B cell (primary cell): Measurements from ENCODE around the gene MYO1E. TPM values are rescaled to one million over a fixed set of nuclear protein-coding genes. Genes with fewer than 3 reads are reported as not detected.

Experiments used
- ATAC-seq: fragments of 200-7000 bp; cut with Tn5 transposase; one replicate; pipeline ENCODE4 v1.10.0; 2021; ENCODE audit warnings: low read depth, mild to moderate bottlenecking, moderate number of reproducible peaks, moderate library complexity
- CTCF ChIA-PET: fragments of 350-600 bp; sonication (Branson Sonifier 250); formaldehyde crosslinking; loops from one replicate; lab custom pipeline; 2021; ENCODE audit warnings: antibody characterized with exemption, inconsistent platforms; lab: Charles Lee
- POLR2A ChIA-PET: fragments of 350-600 bp; sonication (Branson Sonifier 250); formaldehyde crosslinking; loops from one replicate; lab custom pipeline; 2021; ENCODE audit warnings: antibody characterized with exemption; lab: Charles Lee
- DNase-seq: peaks from one replicate; pipeline ENCODE4 v3.0.0; 2013
- H2AFZ ChIP-seq: 2 replicates; pipeline ENCODE4 v1.6.1; 2012; ENCODE audit warnings: mild to moderate bottlenecking, low read depth, low read length; ENCODE audit not compliant: insufficient read depth, poor library complexity, severe bottlenecking
- H3K27ac ChIP-seq, 2 donors: 1 replicate in 1 of 2; 2 replicates in 1 of 2; pipeline ENCODE4 v1.5.1; 2012 to 2013; ENCODE audit warnings: low read length in 2 of 2, mild to moderate bottlenecking in 2 of 2, moderate library complexity in 1 of 2
- H3K27me3 ChIP-seq, 4 experiments: fragments of 200-600 bp in 1 of 4; sonication (generic) in 1 of 4; replicated peaks in 1 of 4; 1 replicate in 2 of 4; 2 replicates in 2 of 4; pipeline versions ENCODE4 v1.6.1 to v1.7.0; 2013 to 2016; ENCODE audit warnings: low read length in 3 of 4, mild to moderate bottlenecking in 2 of 4, mixed read lengths in 1 of 4, moderate library complexity in 1 of 4; ENCODE audit not compliant: insufficient read depth in 4 of 4, control insufficient read depth in 3 of 4; ENCODE audit errors: control extremely low read depth in 1 of 4
- H3K36me3 ChIP-seq, 2 experiments: replicated peaks in 1 of 2; 1 replicate in 1 of 2; 2 replicates in 1 of 2; pipeline versions ENCODE4 v1.6.1 to v1.7.1; 2013; ENCODE audit warnings: low read length in 1 of 2; ENCODE audit not compliant: insufficient read depth in 2 of 2, control insufficient read depth in 1 of 2; ENCODE audit errors: control extremely low read depth in 1 of 2, extremely low read depth in 1 of 2
- H3K4me1 ChIP-seq, 2 donors: fragments of 200-600 bp in 1 of 2; sonication (generic) in 1 of 2; 1 replicate in 1 of 2; 2 replicates in 1 of 2; pipeline versions ENCODE4 v1.5.1 to v1.6.1; 2013 to 2017; ENCODE audit warnings: low read length in 2 of 2; ENCODE audit not compliant: control insufficient read depth in 2 of 2, insufficient read depth in 2 of 2
- H3K4me2 ChIP-seq: replicated peaks from 2 replicates; pipeline ENCODE3; 2012; ENCODE audit warnings: mild to moderate bottlenecking, low read depth, low read length; ENCODE audit not compliant: poor library complexity, severe bottlenecking
- H3K4me3 ChIP-seq, 5 experiments: fragments of 200-600 bp in 1 of 5; sonication (generic) in 1 of 5; 1 replicate in 3 of 5; 2 replicates in 2 of 5; pipeline versions ENCODE4 v1.5.1 to v1.7.0; 2011 to 2016; ENCODE audit warnings: low read length in 4 of 5, mild to moderate bottlenecking in 4 of 5, low read depth in 2 of 5, control low read depth in 1 of 5, moderate library complexity in 1 of 5; ENCODE audit not compliant: insufficient read depth in 1 of 5; ENCODE audit errors: control extremely low read depth in 1 of 5, extremely low read depth in 1 of 5
- H3K79me2 ChIP-seq: fragments of 200-600 bp; sonication (generic); one replicate; pipeline ENCODE4 v1.6.0; 2016; ENCODE audit warnings: low read length; ENCODE audit not compliant: control insufficient read depth, insufficient read depth
- H3K9ac ChIP-seq: fragments of 200-600 bp; sonication (generic); 2 replicates; pipeline ENCODE4 v1.6.1; 2017; ENCODE audit warnings: mild to moderate bottlenecking, low read length, moderate library complexity
- H3K9me3 ChIP-seq, 3 donors: one replicate each; pipeline versions ENCODE4 v1.6.1 to v1.7.1; 2013; ENCODE audit warnings: low read length in 2 of 3; ENCODE audit not compliant: control insufficient read depth in 2 of 3, insufficient read depth in 1 of 3; ENCODE audit errors: control extremely low read depth in 1 of 3
- H4K20me1 ChIP-seq: 2 replicates; pipeline ENCODE4 v1.6.0; 2012; ENCODE audit warnings: mild to moderate bottlenecking, low read length; ENCODE audit not compliant: insufficient read depth, control insufficient read depth, poor library complexity, severe bottlenecking
- H3K27ac Mint-ChIP-seq: one replicate; pipeline ENCODE4 v1.8.0; 2021; ENCODE audit warnings: mixed read lengths
- H3K27me3 Mint-ChIP-seq: one replicate; pipeline ENCODE4 v1.8.0; 2021; ENCODE audit warnings: mixed read lengths
- H3K4me1 Mint-ChIP-seq: one replicate; pipeline ENCODE4 v1.8.0; 2021; ENCODE audit warnings: mixed read lengths
- H3K4me3 Mint-ChIP-seq: one replicate; pipeline ENCODE4 v1.8.0; 2021; ENCODE audit warnings: mixed read lengths
- H3K9me3 Mint-ChIP-seq: one replicate; pipeline ENCODE4 v1.8.0; 2022; ENCODE audit warnings: mixed read lengths; ENCODE audit not compliant: insufficient read depth
- CTCF ChIP-seq: fragments of 200-600 bp; IDR thresholded peaks from one replicate; pipeline ENCODE4 v1.8.0; 2022; ENCODE audit warnings: antibody characterized with exemption, mild to moderate bottlenecking
- EZH2 ChIP-seq: IDR thresholded peaks from 2 replicates; pipeline ENCODE4 v1.6.1; 2012; ENCODE audit warnings: borderline replicate concordance, low read depth, mild to moderate bottlenecking, moderate library complexity, low read length; ENCODE audit not compliant: insufficient read depth, poor library complexity, severe bottlenecking
- WGBS: methylation state at CpG from one replicate; pipeline ENCODE4 v1.1.5; 2013; ENCODE audit warnings: missing lambda C conversion rate; ENCODE audit not compliant: insufficient coverage; 5-methylcytosine and 5-hydroxymethylcytosine counted together
- intact Hi-C: fragments of 100-400 bp; cut with micrococcal nuclease; formaldehyde crosslinking; loops from one replicate; pipeline ENCODE4 v1.10.0; 2022
- polyA plus RNA-seq: library from polyadenylated mRNA; depleted of rRNA; stranded (reverse); fragments of >200 nt; gene quantifications from 2 replicates; pipeline ENCODE4 v1.2.3, GENCODE V29; 2012
- small RNA-seq: library from RNA; depleted of rRNA; stranded (forward); fragments of <200 nt; gene quantifications from one replicate; pipeline ENCODE3, GENCODE V24; 2012; ENCODE audit warnings: low replicate concordance, low read depth; ENCODE audit not compliant: insufficient read length
- total RNA-seq, 2 donors: library from RNA; stranded (reverse); fragments of 120-200 nt in 1 of 2; gene quantifications; 1 replicate in 1 of 2; 2 replicates in 1 of 2; pipeline versions ENCODE4 v1.2.3 to v1.2.4, GENCODE V29; 2013 to 2022

Gene MYO1E
- total and polyA plus RNA-seq, 2 donors (not counting 1 experiment from before 2014, with no cell fraction given): 11.9 to 100.0 TPM

- no peaks in the 10 kb centered on the region for H3K27me3 Mint-ChIP-seq
- Histone ChIP-seq H4K20me1 (no peaks in the 10 kb centered on the region), H3K4me3 (no peak overlapping the region), H3K79me2 (no peaks in the 10 kb centered on the region), H3K9ac (no peak overlapping the region), H2AFZ (no peak overlapping the region), H3K4me2 (no peak overlapping the region), H3K4me1 (no peaks in the 10 kb centered on the region), H3K27me3 (no peaks in the 10 kb centered on the region), H3K27ac (no peak overlapping the region), H3K9me3 (peaks cover 0 to 2% (median 0%) of the 10 kb centered on the region in 3 donors), H3K36me3 (peaks cover 11 to 78% of the 10 kb centered on the region in 2 experiments)
- ATAC-seq (no peak), DNase-seq (no peak)
- no peak overlapping the region for H3K4me3 Mint-ChIP-seq
- intact Hi-C loops: no loop called here
- POLR2A ChIA-PET: no interaction called here
- CTCF ChIA-PET: no interaction called here
- no peaks in the 10 kb centered on the region for H3K4me1 Mint-ChIP-seq
- TF ChIP-seq CTCF (no peak), EZH2 (no peak)
- H3K27ac Mint-ChIP-seq: no peak overlapping the region
- H3K9me3 Mint-ChIP-seq: no peaks in the 10 kb centered on the region
- WGBS: no CpG with 5 or more reads among the region's 1 CpG
Measured at GRCh38 chr15:59094077-59094476, 278.6 kb downstream of the MYO1E start.

GRCh38 chr15:59087731-59088130, 284.9 kb downstream of the MYO1E start:
- H3K36me3 ChIP-seq: peaks cover 13 to 74% of the 10 kb centered on the region in 2 experiments
- Mint-ChIP-seq H3K4me1 (no peaks in the 10 kb centered on the region), H3K27ac (peak overlapping the region; percentile 17), H3K4me3 (no peak overlapping the region), H3K27me3 (no peaks in the 10 kb centered on the region), H3K9me3 (no peaks in the 10 kb centered on the region)
- no peaks in the 10 kb centered on the region for H3K4me1 ChIP-seq
- ChIA-PET POLR2A (no interaction called here), CTCF (interaction anchor here (0.9 to 1.5 kb wide), 2 partner anchors 15 to 131 kb away, joined by 3 to 4 read pairs; no protein-coding TSS in a partner anchor)
- H3K9me3 ChIP-seq: no peaks in the 10 kb centered on the region
- no peak for ATAC-seq
- DNase-seq: no peak
- WGBS: 96% methylated on average over 2 of the region's 2 CpGs
- no peak overlapping the region for H3K4me3 ChIP-seq
- H3K4me2 ChIP-seq: no peak overlapping the region
- no peaks in the 10 kb centered on the region for H4K20me1 ChIP-seq
- intact Hi-C loops: no loop called here
- no peak for TF ChIP-seq EZH2
- TF ChIP-seq CTCF: no peak
- no peaks in the 10 kb centered on the region for H3K27me3 ChIP-seq
- no peak overlapping the region for H3K9ac ChIP-seq
- H3K27ac ChIP-seq: no peak overlapping the region
- H2AFZ ChIP-seq: no peak overlapping the region
- no peaks in the 10 kb centered on the region for H3K79me2 ChIP-seq

Small RNA genes lying within 50 kb of the gene (small RNA-seq; reads per million reads assigned to genes)
- gene MIR2116 (0.57 reads per million), gene RF00019 (not detected), gene RNU4-80P (not detected), gene RNU6-212P (not detected)

Other genes starting within 250 kb of the MYO1E start
- gene LDHAL6B, start 166.0 kb downstream of the MYO1E start, total RNA-seq: not detected in 2 replicates
- not detected in 2 replicates for gene LDHAL6B, start 166.0 kb downstream of the MYO1E start, polyA plus RNA-seq
- gene FAM81A, start 65.3 kb upstream of the MYO1E start, total RNA-seq: 3.8 and 3.9 TPM in 2 replicates
- gene FAM81A, start 65.3 kb upstream of the MYO1E start, polyA plus RNA-seq: 2.0 and 7.2 TPM in 2 replicates
- not detected in 2 replicates for gene GCNT3, start 238.9 kb upstream of the MYO1E start, total RNA-seq
- not detected in 2 replicates for gene GCNT3, start 238.9 kb upstream of the MYO1E start, polyA plus RNA-seq